Left forelimb (tissue), 1 donor: ENCODE measurements around the gene CMSS1.

Source experiments
- DNase-seq: peaks from one replicate; pipeline ENCODE4 v3.0.0-alpha.2; 2018; ENCODE audit warnings: low spot score

The CMSS1 gene

DNA sequence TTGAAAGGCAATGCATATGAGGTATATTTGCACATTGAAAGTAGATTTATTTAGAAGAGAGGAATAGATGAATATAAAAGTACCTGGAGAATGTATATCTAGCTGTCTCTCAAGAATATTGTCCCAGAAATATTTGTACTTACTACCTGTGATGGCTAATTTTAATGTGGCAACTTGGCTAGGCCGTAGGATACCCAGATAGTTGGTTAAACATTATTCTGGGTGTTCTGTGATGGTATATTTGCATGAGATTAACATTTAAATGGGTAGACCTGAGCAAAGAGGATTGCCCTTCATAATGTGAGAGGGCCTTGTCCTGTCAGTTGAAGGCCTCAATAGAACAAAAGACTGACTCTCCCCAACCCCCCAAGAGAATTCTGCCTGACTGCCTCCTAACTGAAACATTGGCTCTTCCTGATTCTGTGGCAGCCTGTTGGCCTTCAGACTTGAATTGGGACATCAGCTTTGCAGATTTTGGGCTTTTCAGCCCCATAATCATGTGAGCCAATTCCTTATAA is 366.0 kb downstream of the CMSS1 start:
- DNase-seq = no peak

DNA sequence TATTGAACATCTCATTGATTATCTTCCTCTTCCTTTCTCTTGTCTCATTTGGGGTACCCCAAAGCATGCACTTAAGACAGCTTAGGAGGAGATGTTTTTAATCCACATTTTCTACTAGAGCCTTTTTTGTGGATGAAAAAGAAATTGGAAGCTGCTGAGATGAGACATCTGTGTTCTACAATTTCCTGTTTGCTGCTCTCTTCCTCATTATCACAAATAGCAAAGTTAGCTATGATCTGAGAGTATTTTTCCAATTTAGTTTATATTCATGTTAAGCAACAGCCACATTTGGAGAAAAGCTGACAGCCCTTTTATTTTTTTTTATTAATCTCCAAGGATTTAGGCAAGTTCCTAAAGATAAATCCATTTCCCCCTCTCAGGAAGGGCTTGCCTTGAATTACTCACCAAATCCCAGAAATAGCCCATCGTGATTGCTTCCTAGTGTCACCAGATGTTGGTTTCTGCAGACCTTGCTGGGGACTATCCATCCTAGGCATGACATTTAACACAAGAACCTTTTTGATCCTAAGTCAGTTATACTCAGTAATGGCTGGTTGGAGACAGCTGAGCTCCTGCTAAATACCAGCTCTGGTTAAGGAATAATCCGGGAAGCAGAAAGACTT is 367.4 kb downstream of the CMSS1 start:
- no peak for DNase-seq

DNA sequence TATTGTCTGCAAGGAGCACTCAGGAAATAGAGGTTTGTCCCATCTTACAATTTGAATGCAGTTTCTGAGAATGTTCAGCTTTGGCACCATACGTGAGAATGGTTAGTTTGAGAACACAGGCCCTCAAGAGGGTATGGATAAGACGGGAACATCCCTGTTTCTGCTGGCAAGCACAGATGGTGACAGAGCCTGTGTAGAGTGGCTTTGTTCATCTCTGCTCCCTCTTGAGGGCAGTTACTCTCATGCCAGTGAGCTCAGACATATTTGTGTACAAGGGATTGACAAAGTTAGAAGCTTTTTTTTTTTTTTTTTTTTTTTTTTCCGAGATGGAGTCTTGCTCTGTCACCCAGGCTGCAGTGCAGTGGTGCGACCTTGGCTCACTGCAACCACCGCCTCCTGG is 368.2 kb downstream of the CMSS1 start:
- no peak for DNase-seq

DNA sequence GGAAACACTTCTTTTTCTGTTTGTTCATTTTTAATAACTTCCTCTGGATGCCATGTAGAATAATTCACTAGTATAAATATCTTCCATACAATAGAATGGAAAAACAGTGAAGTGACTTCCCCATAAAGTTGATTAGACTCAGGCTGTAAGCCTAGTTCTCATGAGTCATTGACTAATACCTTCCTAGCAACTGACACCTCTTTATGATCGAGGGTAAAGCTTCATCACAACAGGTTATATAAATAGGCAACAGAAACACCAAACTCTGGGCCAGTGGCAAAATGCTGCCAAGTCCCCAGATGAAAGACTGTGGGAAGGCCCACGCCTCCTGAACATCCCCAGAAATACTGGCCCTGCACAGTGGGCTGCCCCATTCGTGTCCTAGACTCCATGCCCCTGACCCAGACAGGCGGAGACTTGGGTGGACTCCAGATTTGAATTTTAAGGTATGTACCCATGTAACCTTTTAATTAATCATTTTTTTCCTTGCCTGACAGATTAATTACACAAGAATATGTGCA is 371.8 kb downstream of the CMSS1 start:
- DNase-seq = no peak

DNA sequence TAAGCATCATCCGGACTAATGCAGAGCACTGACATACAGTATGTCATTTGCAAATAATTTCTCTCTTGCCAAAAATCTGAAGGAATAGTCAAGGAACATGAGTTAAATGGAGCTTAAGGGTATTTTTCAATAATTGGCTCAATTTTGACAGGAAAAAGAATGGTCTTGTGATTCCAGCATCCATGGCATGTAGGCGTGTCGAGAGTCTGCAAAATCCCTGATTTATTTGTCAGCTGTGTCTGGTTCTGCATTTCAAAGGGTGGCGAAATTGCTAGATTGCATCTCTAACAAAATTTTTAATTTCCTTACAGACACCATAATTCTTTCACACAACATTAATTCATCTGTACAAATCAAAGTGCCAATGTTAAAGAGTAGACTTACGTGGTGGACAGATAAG is 377.7 kb downstream of the CMSS1 start:
- DNase-seq = no peak

DNA sequence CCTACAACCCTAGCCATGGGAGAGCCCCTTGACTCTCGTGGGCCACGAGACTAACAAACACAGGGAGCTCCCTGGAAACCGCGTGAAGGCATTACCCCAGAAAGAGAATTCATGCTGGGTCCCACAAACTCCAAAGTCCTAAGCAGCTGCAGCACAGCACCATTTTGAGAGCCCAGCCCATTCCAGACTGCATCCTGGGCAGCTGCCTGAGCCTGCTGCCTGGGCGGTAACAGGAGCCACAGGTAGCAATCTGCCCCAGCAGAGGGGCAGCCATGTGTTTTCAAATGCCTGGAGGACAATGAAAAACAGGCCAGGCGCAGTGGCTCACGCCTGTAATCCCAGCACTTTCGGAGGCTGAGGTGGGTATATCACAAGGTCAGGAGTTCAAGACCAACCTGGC is 380.2 kb downstream of the CMSS1 start:
- no peak for DNase-seq

DNA sequence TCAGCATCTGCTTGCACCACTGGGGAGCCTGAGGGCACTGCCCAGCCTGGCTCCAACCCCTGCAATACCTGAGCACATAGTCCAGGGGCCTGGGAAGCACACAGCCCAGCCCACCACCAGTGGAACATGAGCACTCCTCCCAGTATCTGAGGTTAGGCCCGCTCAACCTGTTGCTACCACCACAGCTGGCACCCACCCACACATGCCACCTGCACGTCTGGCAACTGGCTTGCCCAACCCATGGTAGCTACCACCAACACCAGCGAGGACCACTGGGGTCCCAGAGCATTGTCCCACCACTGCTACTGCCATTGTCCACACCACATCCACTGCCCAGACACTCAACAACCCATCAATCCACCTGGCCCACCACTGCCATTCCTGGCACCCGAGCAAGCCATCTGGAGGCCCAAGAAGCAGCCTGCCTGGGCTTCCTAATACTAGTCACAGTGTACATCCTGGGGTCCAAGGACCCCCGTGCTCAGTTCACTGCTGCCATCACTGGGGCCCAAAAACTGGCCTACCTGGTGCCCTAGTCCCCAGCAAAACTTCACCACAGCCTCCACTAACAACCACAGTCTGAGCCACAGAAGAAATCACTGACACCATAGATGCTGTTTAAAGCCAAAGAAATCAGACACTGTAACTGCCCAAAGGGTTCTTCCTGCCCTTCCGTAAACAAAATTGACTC is 381.1 kb downstream of the CMSS1 start:
- DNase-seq = no peak

DNA sequence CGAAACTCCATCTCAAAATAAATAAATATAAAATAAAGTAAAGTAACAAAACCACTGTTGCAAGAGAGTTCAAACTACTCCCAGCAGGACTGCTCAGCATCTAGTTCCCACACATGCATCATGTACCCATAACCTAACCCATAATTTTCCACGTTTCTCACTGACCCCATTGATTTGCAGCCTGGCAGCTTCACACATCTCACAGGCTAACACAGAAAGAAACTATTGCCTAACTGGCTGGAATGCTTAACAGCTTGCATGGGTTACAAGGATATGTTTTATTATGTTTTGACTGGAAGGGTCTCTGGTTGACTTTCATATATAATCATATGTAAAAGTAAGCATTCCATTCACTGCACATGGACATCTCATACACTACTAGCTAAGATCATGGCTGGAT is 387.5 kb downstream of the CMSS1 start:
- no peak for DNase-seq

DNA sequence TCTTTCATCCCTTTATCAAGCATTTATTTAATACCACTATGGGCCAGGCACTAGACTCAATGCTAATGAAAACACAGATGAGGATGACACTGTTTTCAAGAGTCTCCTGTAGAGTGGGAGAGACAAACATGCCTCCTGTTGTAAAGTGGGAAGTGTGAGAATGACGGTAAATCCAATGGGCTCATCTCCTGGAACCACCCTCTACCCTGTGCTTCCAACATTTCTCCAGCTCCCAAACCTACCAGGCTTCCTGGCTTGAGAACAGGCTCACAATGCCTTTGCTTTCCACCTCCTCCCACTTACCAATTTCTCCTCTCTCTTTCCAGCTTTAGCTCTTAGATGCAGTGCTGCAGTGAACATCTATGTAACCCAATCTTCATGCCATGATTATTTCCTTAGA is 389.0 kb downstream of the CMSS1 start:
- DNase-seq = no peak

DNA sequence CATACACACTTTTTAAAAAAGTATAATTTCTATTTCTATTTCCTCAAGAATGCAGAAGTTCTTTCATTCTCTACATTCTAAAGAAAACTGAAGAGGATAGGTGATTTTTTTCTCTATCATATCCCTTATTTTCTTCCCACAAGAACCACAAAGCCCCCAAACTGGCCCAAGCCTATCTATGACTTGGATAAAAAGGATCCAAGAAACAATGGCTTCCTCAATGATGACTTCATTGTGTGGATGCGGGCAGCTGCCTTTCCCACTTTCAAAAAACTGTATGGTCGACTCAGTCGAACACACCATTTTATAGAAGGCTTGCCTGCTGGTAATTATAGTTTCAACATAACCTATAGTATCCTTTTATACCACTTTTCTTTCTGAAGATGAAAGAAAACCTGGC is 390.2 kb downstream of the CMSS1 start:
- DNase-seq = no peak

DNA sequence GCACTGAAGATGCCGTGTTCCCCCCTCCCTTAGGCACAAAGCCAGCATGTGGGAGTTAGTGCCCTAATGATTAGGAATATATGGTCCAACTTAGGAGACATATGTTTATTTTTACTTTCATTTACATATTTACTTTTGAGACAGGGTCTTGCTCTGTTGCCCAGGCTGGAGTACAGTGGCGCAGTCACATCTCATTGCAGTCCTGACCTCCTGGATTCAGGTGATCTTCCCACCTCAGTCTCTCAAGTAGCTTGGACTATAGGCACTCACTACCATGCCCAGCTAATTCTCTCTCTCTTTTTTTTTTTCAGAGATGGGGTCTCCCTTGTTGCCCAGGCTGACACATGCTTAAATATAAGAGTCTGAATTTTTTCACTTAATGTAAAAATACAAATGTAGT is 391.5 kb downstream of the CMSS1 start:
- no peak for DNase-seq

DNA sequence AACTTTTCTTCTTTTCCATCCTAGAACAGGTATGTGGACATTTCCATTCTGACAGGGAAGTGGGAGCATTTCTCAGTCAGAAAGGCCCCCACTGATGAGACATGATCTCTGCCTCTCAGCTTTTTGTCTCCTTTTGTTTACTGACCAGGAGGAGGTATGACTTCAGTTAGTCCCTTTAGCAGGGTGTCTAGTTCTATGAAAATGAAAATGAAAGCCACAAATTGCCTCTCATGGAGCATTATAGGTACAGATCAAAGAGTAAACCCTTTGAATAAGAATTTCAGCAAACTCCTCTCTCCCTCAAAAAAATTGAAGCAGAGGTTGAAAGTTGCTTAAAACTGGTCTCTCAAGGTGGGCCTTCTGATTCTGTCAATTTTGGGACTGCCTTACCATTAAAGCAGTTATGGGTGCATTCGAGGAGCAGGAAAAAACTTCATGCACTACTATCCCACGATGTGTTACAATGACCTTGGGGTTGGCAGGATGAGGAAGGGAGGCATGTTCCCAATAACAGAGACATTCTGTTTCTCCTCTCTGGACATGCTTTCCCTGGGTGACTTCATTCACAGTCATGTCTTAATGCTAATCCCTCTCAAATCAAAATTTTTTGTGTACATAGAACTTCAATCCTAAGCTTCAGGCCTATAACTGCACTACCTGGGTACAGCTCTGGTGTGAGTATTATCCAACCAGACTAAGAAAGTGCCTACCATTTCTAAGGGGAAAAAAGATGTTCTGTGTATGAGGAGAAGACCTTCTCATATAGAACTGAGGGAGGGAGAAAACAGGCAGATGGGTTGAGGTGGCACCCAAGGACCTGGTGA is 392.5 kb downstream of the CMSS1 start:
- DNase-seq = no peak

DNA sequence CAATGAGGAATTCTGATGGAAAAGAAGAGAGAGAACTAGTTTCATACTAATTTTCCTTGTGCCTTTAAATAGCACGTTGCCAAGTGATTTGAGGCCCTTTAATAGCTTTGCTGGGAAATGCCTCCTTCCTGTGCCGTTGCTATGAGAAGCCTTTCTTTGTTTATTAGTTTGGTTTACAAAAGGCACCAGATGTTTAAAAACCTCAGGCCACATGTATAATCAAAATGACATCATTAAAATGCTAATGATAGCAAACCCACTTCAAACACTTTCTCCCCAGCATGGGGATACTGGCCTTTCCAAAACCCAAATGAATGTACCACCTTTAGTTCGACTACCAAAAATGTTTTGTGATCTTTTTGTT is 393.1 kb downstream of the CMSS1 start:
- no peak for DNase-seq

DNA sequence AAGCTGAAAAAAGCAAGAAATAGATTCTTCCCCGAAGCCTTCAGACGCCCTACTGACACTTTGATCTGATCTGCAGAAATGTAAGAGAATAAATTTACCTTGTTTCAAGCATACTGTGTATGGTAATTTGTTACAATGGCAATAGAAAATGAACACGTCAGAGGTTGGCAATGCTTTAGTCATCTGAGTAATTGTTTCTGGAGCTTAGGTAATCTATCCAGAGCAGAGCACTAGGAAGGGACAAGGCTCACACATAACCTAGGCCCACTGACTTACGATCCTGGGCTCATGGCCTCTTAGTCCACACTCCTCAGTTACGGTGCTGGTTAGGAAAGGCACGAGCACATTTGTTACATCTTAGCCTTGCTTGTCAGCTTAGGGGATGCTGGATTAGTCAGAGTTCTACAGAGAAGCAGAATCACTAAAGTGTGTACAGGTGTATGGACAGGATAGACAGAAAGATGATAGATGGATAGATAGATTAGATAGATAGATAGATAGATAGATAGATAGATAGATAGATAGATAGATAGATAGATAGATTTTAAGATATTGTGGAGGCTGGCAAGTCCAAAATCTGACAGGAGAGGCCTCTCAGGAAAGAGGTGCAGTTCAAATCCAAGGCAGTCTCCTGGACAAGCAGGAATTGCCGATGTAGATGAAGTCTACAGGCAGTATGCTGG is 396.4 kb downstream of the CMSS1 start:
- DNase-seq = no peak

DNA sequence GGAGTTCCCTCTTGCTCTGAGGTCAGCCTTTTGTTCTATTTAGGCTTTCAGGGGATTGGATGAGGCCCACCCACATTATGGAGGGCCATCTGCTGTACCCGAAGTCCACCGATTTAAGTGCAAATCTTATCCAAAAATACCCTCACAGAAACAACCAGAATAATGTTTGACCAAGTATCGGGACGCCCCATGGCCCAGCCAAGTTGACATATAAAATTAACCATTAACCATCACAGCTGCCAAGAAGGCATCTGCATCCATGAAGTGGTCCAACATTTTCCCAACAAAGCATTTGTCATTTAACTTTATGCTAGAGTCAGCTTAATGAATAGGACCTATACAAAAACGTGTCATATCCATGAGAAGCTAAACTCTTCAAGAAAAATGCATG is 396.9 kb downstream of the CMSS1 start:
- no peak for DNase-seq

DNA sequence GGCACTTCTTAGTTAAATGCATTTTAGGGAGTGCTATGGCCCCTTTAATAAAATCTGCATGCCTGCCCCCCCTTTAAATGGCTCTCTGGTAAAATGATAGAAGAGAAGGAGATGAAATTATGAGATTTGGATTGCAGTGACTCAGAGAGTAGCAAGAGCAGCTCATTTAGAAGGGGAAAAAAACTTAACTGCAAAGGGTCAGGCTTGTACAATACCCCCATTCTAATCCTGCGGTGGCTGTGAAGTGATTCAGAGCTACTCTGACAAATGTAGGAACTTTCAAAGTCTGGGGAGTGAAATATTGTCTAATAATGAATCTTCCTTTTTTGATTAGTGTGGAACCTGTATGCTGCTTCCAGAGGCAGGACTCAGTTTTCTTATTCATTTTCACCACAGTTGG is 399.1 kb downstream of the CMSS1 start:
- no peak for DNase-seq

DNA sequence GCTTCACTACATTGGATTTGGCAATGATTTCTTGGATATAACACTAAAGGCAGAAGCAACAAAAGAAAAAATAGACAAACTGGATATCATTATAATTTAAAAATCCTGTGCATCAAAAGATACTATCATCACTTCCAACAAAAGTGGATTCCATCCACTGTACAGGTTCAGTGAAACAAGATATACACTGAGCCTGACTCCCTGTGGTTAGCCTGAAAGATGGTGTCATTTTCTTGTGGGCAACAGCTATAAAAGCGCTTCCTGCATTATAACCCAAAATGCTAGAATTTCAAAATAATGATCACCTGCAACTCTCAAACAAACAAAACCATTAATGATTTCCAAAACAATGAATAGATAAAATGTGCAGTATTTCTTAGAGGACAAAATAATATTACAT is 403.5 kb downstream of the CMSS1 start:
- DNase-seq = no peak

DNA sequence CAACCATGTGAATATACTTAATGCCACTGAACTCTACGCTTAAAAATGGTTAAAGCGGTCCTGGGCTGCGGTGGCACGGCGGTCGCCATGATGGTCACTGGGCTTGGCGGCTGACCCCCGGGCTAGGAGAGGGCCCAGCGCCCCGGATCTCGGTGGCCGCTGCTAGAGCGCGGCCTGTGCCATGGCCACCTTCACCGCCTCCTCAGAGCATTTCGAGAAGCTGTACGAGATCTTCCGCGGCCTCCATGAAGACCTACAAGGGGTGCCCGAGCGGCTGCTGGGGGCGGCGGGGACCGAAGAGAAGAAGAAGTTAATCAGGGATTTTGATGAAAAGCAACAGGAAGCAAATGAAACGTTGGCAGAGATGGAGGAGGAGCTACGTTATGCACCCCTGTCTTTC is 407.5 kb downstream of the CMSS1 start:
- no peak for DNase-seq

DNA sequence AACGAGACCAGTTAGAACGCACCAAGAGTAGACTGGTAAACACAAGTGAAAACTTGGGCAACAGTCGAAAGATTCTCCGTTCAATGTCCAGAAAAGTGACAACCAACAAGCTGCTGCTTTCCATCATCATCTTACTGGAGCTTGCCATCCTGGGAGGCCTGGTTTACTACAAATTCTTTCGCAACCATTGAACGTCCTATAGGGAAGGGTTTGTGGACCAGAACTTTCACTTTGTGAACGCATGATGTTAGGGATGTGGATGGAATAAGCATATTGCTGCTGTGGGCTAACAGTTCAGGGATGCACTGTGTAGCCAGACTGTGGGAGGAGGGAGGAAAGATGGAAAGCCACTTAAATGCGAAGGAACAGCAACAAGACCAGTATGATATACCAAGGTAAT is 408.2 kb downstream of the CMSS1 start:
- no peak for DNase-seq

DNA sequence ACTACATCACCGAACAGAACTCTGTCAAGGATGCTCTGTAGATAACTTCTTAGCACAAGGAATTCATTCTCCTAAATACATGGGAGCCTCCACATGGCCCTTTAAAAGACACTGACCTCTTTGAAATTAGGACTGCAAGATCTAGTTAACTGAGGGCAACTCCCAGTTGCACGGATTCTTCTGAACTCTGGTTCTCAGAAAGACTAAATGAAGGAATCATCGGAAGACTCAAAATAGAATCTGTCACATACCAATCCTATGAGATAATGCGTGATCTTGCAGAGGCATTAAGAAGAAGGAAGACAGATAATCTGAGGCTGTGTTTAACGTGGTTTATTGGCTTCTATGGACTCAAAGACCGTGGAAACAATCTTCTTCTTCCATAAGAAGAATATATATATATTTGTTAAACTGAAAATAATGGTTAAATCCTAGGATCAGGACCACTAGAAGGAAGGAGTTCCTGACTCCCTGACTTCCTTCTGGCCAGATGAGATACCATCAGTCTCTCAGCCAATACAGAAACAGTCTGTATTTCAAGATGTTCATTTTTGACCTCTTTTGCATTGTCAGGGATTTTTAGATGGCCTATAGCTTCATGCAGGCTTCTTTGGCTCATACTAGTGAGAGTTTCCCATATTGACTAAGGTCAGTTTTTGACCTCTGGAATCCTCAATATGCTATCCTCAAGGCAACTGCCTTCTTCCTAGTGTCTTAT is 409.2 kb downstream of the CMSS1 start:
- DNase-seq = no peak

DNA sequence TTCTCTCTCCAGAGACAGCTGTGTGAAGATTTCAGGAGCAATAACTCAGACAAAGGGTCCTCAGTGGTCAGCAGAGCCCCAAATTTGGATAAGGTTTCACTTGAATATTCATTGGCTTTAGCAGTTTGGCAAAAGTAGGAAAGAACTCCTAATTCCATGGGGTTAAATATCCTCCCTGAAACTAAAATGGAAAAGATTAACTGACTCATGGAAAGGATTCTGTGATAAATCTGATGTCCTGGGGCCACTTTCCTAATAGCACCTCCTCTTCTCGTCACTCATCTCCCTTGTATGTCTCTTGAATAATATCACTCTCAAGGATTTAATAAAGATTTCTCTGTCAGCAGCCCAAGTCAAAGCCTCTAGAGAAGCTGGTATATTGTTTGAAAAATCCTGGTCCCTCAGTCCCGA is 409.9 kb downstream of the CMSS1 start:
- DNase-seq = no peak

DNA sequence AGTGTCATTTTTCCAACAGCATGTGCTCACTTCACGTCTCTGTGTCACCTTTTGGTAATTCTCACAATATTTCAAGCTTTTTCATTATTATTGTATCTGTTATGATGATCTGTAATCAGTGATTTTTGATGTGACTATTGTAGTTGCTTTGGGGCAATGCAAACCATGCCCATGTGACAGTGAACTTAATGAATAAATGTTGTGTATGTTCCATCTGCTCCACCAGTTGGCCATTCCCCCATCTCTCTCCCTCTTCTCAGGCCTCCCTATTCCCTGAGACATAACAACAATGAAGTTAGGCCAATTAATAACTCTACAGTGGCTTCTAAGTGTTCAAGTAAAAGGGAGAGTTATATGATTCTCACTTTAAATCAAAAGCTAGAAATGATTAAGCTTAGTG is 410.6 kb downstream of the CMSS1 start:
- DNase-seq = no peak
